Stimulated activated CD8-positive, alpha-beta memory T cell treated with anti-CD3 and anti-CD28 coated beads, Interleukin-7, amount 100 ng/mL, for 4 hours (primary cell): ENCODE results near the gene ALPI.

Source experiments
- DNase-seq, 2 donors: peaks; one replicate each; pipeline ENCODE4 v3.0.0-alpha.2; 2020; ENCODE audit warnings: low read depth in 2 of 2

ALPI gene

DNA sequence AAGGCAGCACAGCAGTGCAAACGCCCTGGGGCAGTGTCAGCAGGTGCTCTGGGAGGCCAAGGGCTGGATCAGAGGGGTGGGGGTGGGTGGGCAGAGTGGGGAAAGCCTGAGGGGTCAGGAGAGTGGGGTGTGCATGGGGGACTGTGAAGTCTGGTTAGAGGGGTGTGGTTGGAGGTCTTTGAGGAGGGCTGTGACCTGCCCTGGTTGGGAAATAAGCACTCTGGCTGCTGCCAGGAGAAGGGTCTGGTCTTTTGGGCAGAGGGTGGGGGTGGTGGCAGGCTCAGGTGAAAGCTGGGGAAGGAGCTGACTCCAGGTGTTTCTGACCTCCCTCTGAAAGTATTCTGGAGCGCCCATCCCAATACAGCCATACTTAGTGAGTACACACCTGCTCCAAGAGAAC, 4.2 kb downstream of the ALPI start:
- DNase-seq, result no peak

DNA sequence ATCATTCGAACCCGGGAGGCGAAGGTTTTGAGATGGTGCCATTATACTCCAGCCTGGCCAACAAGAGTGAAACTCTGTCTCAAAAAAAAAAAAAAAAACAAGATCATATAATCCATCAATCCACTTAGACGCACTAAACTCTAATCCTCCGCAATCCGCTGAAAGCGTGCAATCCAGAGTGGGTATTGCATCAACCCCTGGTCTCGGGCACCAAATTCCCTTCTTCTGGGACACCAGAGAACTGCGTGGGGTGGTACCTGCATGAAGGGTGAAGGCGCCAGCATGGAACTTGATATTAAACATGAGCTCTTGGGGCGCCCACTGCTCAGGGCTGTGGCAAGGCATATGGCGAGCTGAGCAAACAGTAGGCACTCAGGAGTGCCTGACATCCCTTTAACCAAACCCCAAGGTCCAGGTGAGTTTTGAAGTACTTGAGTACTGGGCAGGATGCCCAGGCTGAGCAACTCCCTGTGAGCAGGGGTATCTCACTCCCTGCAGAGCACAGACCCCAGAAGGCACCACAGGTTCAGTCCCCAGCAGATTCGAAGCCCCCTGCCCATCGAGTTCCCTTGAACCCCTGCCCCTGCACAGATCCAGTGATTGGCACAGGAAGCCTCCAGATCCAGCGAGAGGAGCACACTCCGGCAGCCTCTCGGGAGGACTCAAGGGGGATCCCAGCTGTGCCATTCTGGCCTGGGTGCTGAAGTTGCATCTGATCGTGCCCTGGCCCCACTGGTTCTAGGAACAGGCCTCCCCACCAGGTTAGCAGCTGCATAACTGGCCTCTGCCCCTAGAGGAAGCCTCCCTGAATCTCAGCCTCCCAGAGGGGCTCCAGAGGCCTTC, 8.0 kb downstream of the ALPI start:
- no peak for DNase-seq

DNA sequence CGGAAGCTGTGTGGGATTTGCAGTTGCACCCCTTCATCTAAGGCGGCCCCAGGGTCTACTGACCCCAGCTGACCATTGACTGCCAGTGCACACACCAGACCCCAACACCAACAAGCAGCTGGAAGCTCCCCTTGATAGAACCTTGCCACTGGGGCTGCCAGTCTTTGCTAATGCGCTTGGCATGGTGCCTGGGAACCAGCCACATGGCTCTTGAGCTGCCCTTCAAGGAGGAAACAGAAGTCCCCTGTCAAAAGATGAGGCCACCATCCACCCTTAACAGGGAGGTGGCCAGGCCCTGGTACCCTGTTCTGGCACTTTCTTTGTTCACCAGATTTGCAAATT, 8.6 kb downstream of the ALPI start:
- DNase-seq, result no peak

DNA sequence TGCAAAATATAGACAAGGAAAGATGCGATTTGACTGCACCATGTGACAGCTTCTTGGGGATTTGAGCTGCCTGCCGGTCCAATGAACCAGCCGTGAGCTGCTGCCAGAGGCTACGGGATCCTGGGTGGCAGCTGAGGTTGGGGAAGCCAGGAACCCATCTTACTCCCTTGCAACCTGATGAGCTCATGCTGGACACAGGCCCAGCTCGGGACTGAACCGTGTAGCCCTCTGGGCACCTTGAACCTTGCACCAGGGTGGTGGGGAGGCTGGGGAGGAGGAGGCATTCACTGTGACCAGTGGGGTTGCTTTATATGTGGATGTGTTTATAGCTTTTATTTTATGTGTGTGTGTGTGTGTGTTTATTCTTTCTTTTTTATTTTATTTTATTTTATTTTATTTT, 9.1 kb downstream of the ALPI start:
- no peak for DNase-seq

DNA sequence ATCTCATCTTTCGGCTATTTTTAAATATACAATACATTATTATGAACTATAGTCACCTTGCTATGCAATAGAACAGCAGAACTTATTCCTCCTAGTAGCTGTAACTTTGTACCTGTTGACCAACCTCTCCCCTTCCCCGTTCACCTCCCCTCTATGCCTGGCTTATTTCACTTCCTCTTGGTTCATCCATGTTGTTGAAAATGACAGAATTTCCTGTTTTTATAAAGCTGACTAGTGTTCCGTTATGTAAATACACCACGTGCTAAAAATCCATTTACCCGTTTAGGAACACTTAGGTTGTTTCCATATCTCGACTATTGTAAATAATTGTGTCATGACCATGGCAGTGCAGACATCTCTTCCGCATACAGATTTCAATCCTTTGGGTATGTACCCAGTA, 10.3 kb downstream of the ALPI start:
- DNase-seq, result no peak

DNA sequence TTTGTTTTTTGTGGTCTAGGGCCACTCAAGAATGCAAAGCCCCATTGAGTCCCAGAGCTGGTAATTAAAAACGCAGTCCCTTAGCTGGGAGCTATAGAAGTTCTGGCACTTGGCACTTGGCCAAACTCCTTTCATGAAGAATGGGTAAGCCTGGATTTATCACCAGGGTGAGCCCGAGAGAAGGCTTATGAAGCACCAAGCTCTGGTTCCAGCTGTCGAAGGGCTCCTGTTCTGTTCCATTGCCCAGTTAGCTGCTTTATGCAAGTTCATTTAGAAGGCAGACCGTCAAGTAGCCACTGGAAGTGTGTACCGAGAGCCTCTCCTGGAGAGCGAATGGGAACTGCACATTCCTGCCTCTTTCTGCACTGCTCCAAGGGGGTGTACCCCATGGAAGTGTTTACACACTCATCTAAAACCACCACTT, 17.5 kb downstream of the ALPI start:
- DNase-seq, result no peak

DNA sequence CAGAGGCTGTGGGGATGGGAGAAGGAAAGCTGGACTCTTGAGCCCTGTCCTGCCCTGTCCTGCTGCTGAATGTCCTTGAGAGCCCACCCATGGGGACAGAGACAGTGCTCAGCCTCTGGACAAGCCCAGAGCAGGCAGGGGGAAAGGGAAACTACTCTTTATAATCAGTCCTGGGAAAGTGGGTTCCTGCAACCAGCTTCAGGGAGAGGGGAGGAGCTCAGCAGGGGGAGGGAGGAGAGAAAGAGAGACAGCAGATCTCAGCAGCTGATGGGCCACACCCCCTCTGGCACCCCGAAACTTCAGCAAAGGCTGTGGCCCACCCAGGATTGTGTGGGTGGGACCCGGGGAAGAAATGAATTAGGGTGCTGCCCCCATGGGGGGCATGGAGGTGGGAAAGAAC, 20.1 kb downstream of the ALPI start:
- DNase-seq, result no peak

DNA sequence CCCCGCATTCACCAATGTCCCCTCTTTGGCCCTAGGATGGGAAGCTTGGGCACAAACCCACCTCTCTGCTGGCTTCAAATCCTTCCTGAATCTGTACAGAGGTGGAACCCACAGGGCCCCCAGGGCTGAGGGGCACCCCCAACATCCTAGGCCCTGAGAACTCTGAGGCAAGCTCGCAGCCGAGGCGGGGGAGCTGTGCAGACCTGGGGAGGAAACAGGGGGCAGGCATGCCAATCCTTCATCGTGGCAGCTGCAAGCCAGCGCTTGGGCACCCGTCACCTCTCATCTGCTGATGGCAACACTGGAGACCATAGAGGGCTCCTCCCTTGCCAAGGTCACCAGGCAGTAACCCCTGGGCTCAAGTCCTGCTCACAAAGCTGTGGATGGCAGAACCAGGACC, 20.8 kb downstream of the ALPI start:
- no peak for DNase-seq

DNA sequence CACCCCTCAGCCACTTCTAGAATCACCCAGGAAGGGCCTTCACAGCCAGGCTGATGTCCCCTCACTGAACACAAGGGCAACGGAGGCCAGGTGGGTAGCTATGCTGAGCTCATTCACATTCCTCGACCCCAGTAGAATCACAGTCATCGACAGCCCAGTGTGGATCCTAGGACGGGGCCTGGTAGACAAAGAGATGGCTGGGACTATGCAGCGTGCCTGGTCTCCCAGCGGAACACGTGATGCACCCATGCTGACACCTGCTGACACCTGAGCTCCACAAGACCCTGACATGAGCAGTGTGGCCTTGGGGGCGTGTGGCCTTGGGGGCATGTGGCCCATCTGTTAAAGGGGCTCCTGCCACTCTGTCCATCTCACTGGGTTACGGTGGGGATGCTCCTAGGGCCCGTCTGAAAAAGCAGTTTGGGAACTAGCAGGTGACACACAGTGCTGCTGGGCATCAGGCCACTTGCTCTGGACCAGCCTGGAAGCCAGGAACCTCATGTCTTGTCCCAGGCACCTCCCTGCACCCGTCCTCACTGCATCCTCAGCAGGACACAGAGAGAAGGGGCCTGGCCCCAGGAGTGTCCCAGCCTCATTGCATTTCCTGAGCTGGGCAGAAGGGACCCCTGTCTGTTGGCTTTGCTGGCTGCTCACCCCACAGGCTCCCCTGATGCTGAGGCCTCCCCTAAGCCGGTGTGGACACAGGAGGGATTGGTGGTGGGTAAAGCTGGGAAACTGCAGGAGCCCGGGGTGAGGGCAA, 22.0 kb downstream of the ALPI start:
- no peak for DNase-seq

DNA sequence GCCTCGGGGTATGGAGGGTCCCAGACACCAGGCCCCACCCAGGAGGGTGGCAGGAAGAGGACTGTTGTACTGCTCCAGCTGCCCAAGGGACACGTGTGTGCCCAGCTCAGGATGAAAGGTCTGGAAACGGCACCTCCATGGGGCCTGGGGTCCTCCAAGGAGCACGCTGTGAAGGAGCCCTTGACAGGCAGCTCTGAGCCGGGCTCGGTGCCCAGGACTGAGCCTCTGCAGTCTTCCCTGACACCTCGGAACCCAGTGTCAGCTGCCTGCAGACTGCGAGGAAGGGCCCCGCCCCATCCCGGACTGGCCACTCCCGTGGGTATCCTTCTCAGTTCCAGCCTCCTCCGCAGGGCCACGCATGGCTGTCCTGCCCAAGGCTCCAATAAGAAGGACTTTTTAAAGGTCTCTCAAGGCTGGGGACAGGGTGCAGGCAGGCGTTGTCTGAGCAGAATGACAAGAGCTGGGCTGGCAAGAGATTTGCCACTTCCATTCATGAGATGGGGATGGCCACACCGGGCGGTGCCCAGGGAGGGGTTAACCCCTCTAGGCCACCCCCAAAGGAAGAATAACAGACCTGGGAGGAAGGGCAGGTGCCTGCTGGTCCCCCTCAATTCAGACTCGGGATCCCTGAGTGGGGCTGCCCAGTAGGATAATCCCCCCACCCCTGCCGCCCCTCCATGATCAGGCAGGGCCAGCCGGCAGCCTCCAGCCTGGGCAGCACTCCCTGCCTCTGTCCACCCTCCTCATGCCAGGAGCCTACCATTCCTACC, 22.8 kb downstream of the ALPI start:
- DNase-seq, result no peak

DNA sequence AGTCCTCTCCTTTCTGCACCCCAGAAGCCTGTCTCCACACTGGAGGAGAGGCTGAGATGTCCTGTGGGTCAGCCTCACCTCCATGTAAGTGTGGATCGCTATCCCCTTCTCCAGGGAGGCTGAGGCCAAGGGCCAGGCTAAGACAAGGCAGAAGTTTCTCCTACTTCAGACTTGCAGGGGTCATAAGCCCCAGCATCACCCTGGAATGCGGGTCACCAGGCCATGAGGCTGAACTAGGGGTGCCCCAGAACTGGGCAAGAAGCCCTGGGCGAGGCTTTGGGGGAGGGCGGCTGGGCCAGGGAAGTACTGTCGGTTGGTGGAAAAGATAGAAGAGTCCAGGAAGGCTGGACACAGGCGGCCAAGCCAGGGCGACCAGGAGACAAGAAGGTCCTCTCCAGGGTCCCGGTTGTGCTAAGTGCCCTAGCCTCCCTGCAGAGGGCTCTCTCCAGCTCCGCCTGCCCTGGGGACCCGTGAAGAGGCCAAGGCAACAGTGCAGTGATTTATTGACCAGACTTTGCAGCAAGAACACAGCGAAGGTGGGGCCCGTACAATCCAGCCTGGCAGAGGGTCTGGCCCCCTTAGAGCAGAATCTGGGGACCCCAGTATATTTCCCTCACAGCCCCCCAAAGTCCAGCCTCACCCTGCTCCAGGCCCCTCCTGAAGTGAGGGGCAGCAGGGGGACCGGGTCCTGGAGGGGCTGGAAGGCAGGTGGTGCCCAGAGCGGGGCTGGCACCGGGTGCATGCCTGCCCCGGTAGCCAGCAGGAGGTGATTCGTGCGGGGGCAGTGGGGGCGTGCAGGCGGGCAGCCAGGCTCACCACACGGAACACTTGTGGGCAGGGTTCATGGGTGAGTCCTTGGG, 23.6 kb downstream of the ALPI start:
- DNase-seq, result no peak

DNA sequence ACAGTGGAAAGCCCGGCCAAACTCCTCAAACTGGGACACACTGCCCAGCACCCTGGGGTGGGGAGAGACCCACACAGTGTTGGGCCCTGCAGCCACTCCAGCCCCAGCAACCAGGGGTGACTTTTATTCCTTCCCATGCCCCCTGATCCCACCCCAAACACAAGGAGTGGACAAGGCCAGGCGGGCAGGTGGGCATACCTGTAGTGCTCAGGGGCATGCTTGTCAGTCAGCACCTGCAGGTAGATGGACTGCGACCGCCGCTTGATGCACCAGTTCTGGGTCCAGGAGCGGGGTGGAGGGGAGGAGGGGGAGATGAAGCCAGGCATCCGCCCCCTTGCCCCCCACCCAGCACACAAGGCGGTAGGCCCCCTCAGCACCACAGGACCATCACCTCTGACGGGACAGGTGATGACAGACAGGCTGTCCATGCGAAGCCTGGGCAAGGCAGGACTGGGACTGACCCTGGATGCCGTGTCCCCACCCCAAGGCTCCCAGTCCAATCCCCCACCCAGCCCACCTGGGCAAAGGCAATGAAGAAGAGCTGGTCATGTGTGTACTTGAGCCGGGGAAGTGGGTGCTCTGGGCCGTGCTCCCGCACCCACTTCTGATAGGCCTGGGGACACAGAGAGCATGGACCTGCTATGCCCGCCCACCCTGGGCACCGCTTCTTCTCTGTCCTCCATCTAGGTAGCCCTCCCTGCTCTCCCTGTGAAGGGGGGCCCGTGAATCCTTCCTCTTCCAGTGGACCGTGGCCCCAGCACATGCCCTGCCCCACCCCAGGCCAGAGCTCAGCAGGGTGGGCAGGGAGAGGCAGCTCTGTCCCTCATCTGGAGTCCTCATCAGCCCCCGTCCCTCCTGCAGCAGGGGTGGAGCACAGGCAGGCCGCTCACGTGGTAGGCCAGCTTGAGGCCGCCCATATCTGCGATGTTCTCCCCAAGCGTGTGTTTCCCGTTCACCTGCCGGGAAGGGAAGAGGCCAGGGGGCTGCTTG, 24.5 kb downstream of the ALPI start:
- no peak for DNase-seq

DNA sequence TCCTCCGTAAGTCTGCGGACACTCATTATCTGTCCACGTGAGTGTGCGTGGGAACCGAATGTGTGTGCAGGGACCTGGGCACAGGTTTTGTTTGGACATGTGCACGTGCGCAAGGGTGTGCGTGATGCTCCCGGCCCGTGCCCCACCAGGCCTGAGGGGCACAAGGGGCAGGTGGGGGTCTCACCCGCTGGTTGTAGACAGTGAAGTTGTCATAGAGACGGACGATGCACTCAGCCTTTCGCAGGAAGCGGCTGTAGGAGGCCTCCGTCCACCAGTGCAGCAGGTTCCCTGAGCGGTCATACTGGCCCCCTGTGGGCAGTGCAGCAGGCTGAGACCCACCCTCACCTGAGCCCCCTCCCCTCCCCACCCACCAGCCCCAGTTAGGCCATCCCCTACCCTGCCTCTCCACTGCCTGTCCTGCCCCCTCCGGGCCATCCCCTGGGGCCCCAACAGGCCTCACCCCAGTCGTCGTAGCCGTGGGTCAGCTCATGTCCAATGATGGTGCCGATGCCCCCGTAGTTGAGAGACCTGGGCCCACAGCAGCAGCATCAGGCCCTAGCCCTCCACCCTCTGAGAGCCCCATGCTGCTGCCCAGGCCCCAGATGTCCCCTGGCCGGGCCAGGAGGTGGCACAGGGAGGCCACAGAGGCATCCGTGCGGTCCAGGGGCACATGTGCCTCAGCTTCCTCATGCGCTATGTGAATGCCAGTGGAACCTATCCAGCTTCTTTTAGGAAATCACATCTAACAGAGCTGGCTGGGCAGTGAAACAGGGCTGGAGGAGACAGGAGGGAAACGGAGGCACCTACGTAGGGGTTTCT, 25.6 kb downstream of the ALPI start:
- no peak for DNase-seq

DNA sequence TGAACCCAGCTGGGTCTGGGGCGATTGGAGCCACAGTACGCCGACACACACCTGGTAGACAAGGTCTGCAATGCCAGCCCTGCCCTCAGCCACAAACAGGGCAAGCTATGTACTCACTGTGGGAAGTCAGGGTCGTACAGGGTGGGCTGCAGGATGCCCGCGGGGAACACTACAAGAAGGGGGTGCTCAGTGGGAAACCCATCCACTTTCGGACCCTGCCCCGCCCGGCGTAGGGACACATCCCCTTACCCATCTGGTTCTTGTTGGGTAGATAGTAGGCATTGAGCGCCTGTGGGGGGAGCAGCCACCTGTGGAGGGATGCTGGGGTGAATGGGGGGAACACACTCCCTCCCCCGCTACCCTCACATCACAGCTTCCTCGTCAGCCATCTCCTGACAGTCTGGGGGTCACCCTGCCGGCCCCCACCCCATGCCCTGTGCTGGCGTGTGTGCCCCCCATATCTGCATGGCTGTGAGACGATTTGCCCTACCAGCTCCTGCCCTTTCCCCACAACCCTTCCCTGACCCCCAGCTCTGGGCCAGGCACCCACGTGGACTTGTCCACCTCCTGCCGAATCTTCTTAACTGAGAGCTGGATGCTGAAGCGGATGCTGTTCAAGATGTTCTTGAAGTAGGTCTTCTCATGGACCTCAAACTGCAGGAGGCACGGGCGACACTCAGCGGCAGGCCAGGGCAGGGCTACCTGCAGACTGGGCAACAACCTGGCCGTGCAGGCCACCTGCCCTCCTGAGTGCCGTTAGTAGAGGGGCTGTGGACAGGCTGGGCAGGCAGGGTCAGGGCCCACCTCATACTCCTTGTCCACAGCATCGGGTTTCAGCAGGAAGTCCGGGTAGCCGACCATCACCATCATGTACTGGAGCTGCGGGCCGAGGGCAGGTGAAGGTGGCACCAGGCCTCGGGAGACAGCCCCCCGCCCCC, 26.6 kb downstream of the ALPI start:
- no peak for DNase-seq

DNA sequence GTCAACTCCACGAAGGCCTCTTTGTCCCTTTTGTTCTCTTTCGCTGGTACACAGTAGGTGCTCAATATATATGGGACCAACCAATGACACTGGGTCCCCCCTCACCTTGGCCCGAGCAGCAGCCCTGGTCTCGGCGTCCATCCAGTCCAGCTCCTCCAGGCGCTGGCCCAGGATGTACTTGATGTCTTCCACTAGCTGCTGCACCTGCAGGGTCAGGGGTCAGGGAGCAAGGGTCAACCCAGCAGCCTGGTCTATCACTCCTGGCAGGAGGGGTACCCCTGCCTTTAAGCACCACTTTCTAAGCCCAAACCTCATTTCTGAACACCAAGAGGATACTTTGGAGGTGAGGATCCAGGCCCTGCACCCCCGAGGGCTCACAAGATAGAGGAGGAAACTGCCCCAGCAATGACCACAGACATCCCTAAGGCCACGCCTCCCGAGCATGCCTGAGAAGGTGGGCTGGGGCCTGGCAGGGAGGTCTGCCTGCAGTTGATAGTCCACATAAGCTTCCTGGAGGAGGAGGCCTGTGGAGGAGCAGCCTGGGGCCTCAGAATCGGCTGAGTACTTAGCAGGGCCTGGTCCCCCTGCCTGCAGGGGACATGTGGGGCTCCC, 27.5 kb downstream of the ALPI start:
- DNase-seq, result no peak

DNA sequence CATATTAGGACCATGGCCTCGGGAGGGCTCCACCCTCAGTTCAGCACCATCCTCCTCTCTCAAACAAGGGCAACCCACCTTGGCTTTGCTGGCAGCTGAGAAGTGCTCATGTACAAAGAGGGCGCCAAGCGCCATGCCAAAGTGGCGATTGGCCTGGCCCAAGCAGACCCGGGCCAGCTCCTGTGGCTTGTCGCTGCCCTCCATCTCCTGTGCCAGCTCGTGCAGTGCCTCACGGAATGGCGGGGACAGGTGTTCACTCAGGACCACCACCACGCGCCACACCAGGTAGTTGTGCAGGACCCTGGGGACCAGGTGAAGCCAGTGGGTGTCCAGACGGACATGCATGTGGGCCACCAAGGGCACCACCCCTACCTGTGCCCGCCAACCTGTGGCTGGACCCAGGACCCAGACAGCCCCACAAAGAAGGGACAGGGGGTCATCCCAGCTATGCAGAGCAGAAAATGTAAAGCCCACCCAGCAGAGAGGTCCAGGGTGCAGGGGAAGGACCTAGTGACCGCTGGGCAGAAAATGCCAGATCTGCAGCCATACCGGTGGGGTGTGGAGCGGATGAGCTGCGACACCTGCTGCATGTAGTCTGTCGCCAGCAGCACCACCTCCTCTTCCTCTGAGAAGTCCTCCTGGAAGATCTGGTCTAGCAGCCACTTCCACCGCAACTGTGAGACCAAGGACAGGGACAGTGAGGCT, 28.1 kb downstream of the ALPI start:
- no peak for DNase-seq

DNA sequence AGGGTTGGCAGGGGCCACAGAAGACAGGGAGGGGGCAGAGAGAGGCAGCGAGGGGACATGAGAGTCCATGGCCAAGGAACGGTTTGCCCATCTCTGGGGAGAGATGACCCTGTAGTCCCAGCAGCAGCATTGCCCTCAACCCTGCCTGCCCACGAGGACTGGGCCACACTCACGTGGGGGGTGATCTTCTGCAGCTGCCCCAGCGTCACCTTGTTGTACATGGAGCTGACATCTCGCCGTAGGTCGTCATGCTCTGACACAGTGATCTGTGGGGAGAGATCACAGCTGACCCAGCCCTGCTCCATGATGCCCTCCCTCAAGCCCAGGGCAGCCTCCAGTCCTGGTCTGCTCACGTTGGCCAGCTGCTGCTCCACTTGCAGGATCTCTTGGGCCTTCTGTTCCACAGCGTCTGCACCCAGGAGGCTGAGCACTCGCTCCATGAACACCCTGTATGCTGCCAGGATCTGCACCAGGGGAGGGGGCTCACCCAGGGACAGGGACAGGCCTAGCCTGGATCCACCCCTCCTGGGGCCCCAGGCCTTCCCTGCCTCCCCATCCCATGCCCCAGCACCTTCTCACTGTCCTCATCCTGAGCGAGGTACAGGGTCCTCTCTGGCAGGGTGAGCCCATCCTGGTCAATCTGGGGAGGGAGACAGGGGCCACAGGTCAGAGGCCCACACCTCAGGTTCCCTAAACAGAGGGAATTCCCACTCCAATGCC, 28.8 kb downstream of the ALPI start:
- no peak for DNase-seq
